ENCODE measurements around the gene FMNL3.
A peak's percentile ranks its signal among the peaks of the same experiment; 100 is the strongest.
"Not testable (repeated sequence)": the region's sequence is repeated elsewhere in the genome, so short reads cannot be mapped to it uniquely, and the experiment has no call there.

The FMNL3 gene

DNA sequence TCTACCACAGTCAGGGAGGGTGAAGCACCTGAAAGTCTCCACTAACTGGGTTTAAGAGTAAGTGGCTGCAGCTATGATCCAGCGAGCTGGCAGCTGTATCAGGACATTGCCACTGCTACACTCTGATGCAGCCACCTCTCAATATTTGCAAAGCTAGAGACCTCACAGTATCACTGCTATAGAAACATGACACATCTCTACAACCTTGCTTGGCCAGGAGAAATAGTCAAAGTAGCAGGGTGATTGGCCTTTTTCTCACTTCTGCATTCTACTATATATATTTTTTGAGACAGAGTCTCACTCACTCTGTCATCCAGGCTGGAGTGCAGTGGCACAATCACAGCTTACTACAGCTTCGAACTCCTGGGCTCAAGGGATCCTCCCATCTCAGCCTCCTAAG, 9.3 kb upstream of the FMNL3 start:
- no peak for DNase-seq

DNA sequence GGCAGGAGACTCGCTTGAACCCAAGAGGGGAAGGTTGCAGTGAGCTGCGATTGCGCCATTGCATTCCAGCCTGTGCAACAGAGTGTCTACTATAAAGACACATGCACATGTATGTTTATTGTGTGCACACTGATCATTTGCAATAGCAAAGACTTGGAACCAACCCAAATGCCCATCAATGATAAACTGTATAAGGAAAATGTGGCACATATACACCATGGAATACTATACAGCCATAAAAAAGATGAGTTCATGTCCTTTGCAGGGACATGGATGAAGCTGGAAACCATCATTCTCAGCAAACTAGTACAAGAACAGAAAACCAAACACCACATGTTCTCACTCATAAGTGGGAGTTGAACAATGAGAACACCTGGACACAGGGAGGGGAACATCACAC, 6.7 kb upstream of the FMNL3 start:
- not testable (repeated sequence) for DNase-seq

DNA sequence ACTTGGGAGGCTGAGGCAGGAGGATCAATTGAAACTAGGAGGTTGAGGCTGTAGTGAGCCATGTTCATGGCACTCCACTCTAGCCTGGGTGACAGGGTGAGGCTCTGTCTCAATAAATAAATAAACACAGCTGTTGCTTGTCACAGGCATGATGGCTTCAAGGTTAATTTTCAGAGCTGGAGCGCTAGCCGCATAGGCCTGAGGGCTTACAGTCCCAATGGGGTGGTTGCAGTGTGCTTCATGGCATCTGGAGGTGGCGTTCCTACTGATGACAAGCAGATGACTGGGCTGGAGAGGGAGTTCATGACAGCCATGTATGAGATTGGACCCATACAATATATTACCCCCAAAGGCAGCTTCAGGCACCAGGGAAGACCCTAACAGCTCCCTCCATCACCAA, 1.6 kb upstream of the FMNL3 start:
- no peak for DNase-seq

- no peak for DNase-seq
These were observed 575 bp upstream of the FMNL3 start for GRCh38 chr12:49707812-49708147.

DNA sequence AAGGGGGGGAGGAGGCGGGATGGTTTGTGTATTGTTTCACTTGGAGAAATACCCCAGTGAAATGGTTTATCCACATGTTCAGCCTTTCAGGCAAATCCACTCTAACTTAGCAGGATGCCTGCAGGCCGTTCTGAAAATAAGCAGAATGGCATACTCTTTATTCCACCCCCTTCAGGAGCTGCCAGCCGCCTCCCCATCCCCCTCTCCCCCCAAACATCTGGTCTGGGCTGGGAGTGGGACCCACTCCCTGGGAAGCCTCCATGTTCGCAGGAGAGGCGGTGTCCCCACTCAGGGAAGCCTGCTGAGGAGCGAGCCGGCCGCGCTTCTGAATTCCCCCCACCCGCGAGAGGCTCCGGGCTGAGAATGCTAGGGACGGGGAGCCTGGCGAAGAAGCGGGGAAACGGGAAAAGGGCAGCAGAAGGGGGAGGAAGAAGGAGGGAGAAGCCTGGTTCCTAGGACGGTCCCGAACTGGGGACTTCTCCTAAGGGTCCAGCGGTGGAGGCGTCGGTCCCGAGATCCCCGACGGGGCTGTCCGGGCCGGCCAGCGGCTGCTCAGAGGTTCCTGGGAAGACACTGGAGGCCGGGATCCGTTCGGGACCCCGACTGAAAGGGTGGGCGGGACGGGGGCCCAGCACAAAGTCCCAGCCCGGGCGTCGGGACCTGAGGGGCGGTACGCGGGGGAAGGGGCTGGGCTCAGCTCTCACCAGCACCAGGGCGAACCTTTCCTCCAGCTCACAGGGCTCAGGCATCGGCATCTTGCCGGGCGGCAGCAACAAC, 666 bp downstream of the FMNL3 start:
- DNase-seq, result peak; percentile 12 to 20

- peak; percentile 15 to 21 for DNase-seq
These were observed 1.6 kb downstream of the FMNL3 start for GRCh38 chr12:49705479-49706134.

DNA sequence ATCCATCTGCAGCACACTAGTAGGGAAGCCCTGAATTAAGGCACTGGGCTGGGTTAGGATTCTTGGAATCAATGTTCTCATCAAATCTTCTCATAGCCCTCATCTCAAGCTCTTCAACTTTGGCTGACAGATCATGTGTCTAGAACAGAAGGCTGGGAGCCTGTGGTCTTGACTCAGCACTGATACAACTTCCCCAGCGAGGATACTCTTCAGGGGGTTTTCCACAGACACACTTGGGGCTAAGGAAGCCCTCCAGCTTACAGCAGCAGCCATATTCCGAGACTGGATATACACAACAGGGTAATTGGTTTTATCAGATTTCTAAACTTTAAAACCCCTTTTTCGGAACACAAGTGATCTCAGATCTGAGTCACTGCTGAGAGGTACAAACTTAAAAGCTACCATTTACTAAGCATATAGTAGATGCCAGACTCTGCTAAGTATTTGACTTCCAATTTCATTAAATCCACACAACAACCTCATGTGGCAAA, 3.5 kb downstream of the FMNL3 start:
- peak; percentile 44 to 54 for DNase-seq

DNA sequence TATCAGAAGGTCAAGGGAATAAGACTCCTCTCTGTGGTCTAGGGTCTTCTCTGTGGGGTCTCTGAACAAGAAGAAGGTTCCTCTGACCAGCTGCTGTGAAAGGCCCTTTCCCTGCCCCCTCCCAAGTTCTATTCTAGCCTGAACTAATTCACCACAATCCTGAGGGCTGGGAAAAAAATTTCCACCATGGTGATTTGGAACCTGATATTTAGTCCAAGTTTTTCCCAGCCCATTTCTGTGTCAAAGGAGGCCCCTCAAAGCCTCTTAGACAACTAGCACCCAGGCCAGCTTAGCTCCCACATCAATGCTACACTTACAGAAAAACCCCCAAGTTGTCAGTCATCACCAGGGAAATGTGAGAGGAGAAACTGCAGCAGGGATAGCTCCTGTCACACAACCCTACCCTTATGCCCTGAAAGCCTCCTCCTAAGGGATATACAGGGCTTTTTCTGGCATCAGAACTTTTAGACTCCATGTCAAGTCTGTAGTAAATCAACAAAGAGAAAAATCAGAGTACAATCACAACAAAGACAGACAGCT, 4.5 kb downstream of the FMNL3 start:
- no peak for DNase-seq

GRCh38 chr12:49702009-49702408, 5.2 kb downstream of the FMNL3 start:
- no peak for DNase-seq

DNA sequence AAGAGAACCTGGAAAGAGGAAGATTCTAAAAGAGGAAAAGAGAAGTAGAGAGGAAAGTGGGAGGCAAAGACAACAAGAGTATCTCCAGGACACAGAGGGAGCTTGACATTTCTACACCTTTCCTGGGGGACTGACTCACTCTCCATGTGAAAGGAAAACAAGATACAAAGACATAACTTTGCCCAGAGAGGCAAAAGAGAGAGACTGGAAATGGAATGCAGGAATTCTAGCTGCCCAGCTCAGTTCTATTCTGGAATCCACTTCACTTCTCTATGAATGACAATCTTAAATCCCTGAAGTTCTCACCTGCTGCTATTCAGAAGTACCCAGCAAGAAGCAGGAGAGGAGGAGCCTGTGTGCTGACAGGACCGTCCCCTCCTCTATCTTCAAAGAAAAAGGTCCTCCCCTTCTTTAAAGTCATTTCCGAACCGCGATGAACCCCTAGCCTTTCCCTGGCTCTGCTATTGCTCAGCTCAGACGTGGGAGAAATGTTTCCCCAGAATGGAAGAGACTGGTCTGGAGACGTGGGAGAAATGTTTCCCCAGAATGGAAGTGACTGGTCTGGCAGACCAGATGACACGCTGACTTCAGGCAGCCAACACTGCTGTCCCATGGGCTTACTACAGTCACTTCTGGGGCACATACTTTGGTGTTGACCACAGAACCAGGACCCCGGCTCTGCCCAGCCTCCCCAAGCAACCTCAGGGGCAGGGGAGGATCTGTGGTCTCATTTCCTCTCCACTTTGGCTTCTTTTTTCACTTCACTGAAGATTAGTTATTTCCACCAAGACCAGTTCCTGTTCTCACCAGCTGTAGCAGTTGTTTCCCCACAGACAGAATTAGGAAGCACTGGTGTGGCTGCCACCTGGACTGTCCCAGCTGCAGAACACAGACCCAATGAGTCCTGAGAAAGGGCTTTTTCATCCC, 8.3 kb downstream of the FMNL3 start:
- DNase-seq, result peak; percentile 24 to 27

GRCh38 chr12:49697808-49698207, 9.4 kb downstream of the FMNL3 start:
- DNase-seq, result no peak

- DNase-seq, result no peak
These were observed 10.5 kb downstream of the FMNL3 start for GRCh38 chr12:49696723-49697122.

DNA sequence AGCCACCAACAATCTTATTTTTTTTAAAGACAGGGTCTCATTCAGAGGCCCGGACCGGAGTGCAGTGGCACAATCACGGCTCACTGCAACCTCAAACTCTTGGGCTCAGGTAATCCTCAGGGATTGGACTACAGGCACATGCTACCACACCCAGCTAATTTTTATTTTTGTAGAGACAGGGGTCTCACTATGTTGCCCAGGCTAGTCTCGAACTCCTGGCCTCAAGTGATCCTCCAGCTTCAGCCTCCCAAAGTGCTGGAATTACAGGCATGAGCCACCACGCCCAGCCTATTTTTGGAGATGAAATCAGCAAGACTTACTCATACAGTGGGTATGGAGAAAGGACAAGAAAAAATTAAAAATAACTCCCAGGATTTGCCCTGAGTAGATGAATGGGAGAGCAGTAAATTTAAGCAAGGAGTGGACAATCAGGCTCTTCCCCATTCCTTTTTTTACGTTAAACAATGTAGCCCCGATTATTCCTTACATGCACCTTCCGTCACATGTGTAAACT, 13.2 kb downstream of the FMNL3 start:
- no peak for DNase-seq

DNA sequence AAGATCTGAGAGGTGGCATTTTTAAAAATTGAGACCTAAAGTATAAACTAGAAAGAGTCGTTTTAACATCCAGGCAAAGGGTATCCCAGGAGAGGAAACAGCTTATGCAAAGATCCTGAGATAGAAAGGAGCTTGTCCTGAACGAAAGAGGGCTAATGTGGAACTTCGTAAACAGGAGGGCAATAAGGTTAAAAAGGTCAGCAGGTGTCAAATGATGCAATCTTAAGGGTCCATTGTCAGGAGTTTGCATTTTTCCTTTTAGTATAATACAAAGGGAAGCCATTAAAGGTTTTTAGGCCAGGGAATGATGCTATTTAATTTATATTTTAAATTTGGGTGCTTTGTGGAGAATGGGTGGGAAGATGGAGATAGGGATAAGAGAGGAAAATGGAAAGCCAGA, 14.4 kb downstream of the FMNL3 start:
- DNase-seq, result no peak

DNA sequence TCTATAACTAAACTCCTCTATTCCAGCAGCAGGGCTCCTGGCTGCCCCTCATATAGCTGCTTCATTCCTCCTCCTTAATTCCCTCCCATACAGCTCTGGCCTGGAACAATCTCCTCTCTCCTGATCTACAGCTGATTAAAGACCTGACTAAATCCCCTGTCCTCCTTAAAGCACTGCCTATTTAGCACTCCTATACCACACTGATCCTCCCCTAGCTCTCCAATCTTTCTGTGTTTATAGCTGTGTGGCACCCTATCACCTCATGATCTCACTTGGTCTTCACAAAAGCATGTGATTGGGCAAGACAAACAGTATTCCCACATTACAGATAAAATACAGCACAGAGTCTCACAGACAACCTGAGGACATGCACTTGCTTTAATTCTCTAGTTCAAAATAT, 17.4 kb downstream of the FMNL3 start:
- no peak for DNase-seq

GRCh38 chr12:49689237-49689636, 18.0 kb downstream of the FMNL3 start:
- no peak for DNase-seq

DNA sequence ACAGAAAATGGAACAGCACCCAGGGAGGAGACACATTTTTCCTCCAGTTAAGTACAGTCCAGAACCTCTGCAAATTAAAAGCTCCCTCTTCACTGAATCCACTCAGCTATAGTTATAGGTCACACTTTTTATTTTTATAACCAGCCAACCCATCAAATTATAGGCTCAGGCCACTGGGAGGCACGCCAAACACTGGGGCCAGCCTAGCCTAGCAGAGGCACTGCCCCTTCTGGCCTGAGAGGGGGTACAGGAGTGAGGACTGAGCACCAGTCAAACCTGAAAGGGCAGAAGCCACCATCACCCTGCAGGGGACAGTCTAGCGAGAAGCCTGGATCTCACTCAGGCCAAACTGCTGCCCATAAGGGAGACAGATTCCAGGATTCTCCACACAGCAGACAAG, 19.3 kb downstream of the FMNL3 start:
- DNase-seq, result no peak

GRCh38 chr12:49684310-49684854, 22.8 kb downstream of the FMNL3 start:
- no peak for DNase-seq

DNA sequence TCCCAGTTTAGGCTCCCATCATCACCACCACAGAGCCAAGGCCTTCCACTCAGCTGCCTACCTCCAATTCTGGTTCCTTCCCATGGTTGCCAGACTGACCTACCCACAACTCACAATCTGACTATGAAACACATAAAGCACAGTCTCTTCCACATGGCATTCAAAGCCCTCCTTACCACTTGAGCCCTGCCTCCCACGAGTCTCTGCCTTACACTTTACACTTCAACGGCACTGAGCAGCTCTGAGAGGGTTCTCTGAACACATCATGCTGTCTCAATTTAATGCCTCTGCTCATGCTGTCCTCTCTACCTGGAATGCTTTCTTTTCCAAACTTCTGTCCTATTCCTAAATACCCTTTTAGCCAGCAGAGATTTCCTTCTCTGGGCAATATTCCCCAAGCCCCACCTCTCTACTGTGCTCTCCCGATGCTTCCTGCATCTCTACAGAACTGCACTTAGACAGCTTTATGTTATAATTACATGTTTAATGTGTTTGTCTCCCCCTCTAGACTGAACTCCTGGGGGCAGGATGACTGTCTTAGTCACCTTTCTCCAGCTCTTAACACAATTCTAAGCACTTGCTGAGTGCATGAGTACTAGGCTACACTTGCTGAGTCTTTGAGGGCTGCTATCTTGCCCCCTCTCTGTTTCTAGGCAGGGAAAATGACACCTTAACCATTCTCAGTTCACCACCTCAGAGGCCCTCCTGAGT, 23.5 kb downstream of the FMNL3 start:
- no peak for DNase-seq

DNA sequence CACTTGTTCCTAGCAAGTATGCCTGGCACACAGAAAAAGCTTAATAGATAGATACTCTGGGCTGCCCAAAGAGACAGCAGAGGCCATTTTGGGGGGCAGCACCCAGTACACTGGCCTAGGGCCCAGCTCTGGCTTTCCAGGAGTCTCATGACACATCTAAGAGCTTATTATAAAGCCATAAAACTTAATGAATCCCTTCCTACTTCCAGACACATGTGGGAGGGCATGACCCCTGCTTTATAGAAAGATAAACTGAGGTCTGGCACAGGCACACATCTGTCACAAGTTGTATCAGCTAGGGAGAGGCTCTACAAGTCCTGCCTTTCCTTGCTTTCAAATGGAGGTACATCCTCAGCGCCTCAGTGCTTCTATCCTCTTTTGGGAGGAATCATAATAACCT, 27.1 kb downstream of the FMNL3 start:
- DNase-seq, result no peak

- no peak for DNase-seq
These were observed 28.5 kb downstream of the FMNL3 start for GRCh38 chr12:49678711-49679110.

GRCh38 chr12:49675137-49675536, 32.1 kb downstream of the FMNL3 start:
- DNase-seq, result no peak

Data from activated CD4-positive, alpha-beta T cell treated with anti-CD3 and anti-CD28 coated beads for 4 hours (primary cell).